HG02938 (cell line): ENCODE results near the gene GPATCH4.
A peak's percentile ranks its signal among the peaks of the same experiment; 100 is the strongest.
"Not testable (repeated sequence)": the region's sequence is repeated elsewhere in the genome, so short reads cannot be mapped to it uniquely, and the experiment has no call there.

ENCODE experiments used
- ATAC-seq: cut with Tn5 transposase; IDR thresholded peaks from one replicate; pipeline ENCODE4 v1.9.1; 2021; ENCODE audit warnings: mild to moderate bottlenecking, moderate library complexity; ENCODE audit not compliant: unreplicated experiment

Gene GPATCH4

DNA sequence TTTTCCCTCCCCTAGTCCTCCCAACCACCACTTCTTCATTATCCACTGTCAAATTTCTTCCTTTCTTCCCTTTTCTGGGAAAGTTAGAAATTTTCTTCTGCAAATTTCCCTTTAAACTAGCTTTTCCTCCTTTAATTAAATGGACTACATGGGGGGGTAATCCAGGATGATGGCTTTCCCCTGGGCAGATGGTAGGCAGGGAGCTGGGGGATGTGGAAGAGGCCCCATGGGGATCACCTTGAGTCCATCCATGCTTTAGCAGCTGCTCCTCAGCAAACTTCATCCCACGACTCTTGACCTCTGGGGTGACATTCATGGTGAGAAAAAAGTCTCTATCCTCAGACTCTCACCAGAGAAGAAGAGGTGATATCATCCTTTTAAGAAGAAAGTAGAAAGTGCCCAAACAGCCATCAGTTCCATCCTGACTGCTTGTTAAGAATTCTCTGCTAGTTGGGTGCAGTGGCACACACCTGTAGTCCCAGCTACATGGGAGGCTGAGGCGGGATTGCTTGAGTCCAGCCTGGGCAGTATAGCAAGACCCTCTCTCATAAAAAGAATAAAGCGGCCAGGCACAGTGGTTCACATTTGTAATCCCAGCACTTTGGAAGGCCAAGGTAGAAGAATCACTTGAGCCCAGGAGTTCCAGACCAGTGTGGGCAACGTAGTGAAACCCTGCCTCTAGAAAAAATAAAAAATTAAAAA lies 2.4 kb downstream of the GPATCH4 start:
- ATAC-seq = no peak

DNA sequence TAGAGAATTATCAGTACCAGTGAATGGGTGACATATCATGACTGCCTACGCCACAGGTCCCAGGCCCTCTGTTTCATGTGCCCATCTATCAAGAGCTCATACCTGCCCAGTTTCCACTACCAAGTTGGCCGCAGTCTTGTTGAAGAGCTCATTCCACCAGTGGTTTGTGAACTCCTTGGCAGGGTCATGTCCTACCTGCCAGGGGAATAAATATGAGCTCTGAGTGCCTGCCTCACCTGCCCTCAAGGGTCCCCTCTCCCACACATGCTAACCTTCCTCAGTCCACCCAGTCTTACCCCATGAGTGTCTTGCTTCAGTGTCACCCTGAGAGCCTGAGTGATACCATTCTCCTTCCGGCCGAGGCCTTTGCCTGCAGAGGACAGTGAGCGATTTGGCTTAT lies 3.2 kb downstream of the GPATCH4 start:
- ATAC-seq = no peak

DNA sequence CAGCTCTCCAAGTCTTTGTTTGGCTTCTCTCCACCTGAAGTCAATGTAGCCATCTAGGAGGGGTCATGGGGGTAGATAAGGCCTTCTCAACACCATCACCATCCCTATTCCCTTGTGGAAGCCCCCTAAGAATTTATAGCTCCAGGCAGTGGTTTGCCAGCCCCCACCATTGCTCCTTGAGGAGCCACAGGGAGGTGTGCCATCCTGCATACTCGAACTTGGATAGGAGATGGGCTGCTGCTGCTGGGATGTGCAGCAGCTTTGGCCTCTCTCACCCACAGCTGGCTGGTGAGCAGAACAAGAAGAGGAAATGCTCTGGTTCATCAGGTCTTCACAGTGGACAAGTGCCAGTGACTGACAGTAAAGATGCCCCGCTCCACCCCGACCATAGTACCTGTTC lies 4.9 kb downstream of the GPATCH4 start:
- ATAC-seq = no peak

DNA sequence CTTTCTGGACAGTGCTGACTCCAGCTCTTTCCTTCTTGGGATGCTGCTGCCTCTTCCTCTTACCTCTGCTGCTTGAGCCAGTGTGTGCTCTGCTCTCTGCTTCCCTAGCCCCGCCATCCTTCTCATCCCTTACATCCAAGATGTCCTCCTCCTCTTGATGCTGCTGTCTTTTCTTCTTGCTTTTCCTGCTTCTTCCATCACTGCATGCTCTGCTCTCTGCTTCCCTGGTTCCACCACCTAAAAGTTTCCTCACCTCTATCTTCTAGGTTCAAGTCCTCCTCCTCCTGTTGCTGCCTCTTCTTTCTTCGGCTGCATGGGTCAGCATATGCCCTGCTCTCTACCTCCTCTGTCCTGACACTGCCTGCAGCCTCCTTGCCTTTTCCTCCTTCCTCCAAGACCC lies 6.3 kb downstream of the GPATCH4 start:
- no peak for ATAC-seq

DNA sequence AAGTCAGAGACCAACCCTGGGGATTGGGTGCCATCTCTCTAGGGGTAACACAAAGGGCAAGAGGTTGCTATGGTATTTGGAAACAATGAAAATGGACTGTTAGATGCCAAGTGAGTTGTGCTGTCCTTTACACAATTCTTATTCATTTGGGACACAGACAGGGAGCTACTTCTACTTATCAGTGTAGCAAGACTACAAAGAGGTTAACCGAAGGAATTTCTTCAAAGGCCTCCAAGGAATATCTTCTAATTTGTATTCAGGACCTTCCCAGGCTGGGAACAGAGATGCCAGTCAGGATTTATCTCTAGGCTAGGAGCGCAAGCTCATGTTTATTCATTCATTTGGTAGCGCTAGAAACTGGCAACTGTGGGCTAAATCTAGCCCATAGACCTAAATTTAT lies 7.1 kb downstream of the GPATCH4 start:
- no peak for ATAC-seq

DNA sequence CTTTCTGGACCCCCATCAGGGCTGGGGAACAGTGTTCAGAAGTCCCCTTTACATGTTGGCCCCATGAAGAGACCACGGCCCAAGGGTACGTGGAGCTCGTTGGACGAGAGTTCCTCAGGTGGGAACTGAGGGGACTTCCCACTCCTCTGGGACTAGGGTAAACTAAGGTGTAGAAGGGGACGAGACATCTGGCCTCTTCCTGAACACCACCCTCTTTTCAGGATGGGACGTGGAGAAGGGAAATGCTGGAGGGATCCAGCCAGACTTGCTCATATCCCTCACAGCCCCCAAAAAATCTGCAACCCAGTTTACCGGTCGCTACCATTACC lies 7.7 kb downstream of the GPATCH4 start:
- no peak for ATAC-seq

DNA sequence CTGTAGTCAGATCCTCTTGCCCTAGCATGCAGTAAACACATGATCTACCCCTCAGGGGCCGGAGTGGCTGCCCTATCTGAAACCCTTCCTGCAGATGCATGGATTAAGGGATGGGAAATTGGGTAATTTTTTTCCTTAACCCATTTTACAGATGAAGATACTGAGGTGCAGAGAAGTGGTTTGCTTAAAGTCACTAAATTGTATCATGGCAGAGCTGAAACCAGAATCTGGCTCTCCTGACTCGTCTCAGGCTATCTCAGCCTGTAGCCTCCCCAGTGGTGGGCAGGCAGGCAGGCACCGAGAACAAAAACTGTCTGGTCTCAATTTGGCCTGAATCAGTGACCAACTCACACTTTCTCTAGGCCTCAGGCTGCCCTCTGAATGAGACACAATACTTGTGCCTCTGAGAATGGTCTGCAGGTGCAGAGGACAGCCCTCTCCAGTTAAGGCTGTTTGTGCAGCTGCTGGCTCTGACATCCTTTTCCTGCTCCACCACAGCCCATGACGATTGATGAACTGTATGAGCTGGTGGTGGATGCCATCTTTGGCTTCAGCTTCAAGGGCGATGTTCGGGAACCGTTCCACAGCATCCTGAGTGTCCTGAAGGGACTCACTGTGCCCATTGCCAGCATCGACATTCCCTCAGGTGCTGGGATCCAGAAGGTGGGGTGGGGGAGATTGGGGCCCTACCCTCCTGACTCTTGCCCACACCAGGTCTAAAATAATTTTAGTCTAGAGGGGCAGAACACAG lies 8.2 kb downstream of the GPATCH4 start:
- ATAC-seq = no peak

DNA sequence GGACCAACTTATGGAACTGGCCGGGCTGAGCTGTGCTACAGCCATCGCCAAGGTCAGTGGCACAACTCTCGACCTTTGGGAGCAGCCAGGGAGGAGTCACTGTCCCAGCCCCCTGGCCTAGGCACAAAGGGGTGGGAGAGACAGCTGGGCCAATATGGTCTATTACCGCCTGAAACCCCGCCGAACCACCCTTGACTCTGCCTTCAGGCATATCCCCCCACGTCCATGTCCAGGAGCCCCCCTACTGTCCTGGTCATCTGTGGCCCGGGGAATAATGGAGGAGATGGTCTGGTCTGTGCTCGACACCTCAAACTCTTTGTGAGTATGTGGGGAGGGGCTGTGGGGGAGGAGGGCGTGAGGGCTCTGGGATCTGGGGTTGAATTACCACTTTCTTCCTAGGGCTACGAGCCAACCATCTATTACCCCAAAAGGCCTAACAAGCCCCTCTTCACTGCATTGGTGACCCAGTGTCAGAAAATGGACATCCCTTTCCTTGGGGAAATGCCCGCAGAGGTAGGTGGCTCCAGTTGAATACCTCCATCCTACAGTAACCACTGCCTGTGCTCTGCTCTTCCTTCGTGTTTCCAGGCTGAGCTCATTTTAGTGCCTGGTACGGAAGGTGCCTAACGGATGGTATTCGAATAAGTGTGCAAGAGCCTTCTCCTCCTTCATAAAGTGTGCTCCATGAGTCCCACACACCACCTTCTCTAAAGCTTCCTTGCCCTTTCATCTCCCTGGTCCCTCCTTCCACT lies 8.9 kb downstream of the GPATCH4 start:
- no peak for ATAC-seq

DNA sequence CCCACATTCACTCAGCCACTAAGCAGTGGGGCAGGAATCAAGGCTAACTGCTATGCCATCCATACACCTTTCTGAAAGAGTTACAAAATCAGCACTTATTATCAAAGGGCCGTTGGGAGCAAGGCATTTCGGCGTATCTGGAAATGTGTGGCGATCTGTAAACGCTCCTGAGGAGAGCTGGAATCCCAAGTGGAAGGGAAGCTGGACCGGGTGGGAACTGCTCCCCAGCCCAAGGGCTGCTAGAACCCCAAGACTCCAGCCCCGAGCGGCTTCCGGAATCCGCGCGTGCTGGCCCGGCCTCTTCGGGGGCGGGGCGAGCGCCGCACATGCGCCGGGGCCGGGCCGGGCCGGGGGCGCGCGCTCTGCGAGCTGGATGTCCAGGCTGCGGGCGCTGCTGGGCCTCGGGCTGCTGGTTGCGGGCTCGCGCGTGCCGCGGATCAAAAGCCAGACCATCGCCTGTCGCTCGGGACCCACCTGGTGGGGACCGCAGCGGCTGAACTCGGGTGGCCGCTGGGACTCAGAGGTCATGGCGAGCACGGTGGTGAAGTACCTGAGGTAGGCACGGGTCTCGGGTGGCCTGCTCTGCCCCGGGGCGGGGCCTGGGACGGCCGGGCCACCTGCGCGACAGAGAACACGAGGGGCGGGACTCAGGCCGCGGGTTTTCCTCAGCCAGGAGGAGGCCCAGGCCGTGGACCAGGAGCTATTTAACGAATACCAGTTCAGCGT lies 9.7 kb downstream of the GPATCH4 start, which contains the start of gene NAXE:
Gene NAXE (plus strand): TSS at position 345 of the 726 bp plus-strand sequence. CDS start 29 bp downstream, at position 374.
- ATAC-seq = peak; percentile 73

DNA sequence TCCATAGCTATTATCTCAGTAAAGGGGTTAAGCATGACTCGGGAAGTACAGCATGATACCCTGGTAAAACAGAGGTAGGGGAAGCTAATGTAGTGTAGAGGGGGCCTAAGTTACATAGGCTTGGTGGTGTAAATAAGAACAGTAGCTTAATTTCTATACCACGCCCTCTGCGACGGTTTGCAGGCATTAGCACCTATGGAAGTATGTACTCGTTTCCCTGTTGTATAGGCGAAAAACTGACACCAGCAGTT lies 10.2 kb downstream of the GPATCH4 start:
- ATAC-seq = no peak

DNA sequence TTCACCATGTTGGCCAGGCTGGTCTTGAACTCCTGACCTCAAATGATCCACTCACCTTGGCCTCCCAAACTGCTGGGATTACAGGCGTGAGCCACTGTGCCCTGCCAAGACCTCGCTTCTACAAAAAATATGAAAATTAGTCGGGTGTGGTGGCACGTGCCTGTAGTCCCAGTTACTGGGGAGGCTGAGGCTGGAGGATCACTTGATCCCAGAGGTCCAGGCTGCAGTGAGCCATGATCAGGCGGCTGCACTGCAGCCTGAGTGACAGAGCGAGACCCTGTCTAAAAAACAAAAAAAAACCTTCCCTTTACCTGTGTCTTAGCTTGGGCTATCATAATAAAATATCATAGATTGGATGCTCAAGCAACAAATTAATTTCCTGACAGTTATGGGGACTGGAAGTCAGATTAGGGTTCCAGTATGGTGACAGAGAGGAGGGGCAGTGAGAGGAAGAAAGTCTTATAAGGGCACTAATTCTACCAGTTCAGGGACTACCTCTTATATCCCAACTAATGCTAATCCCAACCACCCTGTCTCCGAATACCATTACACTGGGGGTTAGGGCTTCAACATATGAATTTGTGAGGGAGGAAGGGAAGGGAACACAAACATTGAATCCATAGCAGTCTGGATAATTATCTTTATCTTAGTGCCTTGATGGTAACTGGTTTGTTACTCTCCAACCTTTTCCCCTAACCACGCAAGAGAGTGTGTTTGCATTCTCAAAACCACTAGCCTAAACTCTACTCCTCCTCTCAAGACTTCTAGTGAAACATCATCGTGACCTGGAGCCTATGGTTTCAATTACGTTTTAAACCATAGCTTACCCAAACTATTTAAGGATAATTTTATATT lies 10.7 kb downstream of the GPATCH4 start:
- ATAC-seq = no peak

DNA sequence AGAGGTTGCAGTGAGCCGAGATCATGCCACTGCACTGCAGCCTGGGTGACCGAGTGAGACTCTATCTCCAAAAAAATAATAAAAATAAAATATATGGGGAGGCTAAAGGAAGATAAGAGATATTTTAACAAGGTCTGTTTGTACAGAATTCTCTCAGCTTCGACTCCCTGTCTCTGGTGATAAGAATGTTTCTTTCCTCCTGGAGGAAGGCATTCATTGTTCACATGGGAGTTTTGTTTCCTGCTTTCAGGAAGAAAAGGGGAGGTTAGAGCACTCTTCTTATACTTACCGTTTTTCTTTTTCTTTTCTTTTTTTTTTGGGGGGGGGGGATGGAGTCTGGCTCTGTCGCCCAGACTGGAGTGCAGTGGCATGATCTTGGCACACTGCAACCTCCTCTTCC lies 11.7 kb downstream of the GPATCH4 start:
- no peak for ATAC-seq

DNA sequence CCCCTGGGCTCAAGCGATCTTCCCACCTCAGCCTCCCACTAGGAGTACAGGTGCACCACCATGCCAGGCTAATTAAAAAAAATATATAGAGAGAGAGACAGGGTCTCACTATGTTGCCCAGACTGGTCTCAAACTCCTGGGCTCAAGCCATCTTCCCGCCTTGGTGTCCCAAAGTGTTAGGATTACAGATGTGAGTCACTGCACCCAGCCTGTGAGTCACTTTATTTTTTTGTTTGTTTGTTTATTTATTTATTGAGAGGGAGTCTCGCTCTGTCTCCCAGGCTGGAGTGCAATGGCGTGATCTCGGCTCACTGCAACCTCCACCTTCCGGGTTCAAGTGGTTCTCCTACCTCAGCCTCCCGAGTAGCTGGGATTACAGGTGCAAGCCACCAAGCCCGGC lies 13.4 kb downstream of the GPATCH4 start:
- not testable (repeated sequence) for ATAC-seq

DNA sequence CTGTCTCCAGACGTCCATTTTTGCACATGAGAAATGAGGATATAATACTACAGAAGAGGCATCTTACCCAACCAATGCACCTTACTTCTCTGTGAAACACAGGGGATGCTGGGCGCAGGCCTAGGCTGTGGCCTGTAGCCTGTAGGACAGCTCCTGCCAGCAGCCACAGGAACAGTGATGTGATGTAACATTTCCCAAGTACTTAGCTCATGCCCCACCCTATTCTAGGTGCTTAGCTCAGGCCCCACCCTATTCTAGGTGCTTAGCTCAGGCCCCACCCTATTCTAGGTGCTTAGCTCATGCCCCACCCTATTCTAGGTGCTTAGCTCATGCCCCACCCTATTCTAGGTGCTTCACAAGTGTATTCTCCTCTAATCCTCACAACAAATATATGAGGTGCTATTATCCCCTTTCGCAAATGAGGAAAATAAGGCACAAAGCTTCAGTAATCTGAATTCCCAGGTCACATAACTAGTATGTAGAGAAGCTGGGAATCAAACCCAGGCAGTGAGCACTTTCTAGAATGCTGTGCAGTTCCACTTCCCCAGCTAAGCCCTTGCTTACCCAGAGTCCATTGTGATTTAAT lies 14.3 kb downstream of the GPATCH4 start:
- no peak for ATAC-seq

DNA sequence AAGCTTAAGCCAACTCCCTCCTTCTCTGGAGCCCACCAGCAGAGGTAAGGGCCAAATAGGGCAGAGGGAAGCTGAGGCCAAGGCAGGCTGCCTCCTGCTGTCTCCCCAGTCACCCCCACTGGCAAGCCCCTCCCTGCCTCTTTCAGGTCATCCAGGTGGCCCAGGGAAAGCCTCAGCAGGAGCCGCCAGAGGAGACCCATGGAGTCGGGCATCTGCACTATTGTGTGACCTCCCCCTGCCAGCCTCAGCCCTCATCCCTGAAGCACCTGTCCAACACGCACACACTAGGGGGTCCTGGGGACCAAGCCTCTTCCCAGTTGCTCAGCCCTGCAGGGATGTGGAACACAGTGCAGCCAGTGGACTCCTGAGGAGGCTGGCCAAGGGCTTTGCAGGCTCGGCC lies 15.0 kb downstream of the GPATCH4 start:
- no peak for ATAC-seq

DNA sequence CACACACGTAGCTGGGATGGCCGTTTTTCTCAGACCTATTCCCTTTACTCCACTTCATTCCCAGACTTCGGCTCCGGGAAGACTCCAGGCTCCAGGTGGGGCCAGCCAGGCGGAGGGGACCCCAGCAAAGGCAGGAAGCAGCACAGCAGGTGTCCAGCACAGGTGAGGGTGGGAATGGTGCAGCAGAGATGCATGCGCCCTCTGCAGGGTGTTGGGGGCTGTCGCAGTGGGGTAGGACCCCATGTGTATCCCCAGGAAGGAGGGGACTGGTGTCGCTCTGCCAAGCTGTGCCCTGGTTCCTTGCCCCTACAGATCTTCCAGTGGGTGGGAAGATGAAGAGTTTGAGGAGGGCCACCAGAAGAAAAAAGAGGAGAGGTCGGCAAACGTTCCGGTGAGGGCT lies 16.5 kb downstream of the GPATCH4 start:
- ATAC-seq = no peak

DNA sequence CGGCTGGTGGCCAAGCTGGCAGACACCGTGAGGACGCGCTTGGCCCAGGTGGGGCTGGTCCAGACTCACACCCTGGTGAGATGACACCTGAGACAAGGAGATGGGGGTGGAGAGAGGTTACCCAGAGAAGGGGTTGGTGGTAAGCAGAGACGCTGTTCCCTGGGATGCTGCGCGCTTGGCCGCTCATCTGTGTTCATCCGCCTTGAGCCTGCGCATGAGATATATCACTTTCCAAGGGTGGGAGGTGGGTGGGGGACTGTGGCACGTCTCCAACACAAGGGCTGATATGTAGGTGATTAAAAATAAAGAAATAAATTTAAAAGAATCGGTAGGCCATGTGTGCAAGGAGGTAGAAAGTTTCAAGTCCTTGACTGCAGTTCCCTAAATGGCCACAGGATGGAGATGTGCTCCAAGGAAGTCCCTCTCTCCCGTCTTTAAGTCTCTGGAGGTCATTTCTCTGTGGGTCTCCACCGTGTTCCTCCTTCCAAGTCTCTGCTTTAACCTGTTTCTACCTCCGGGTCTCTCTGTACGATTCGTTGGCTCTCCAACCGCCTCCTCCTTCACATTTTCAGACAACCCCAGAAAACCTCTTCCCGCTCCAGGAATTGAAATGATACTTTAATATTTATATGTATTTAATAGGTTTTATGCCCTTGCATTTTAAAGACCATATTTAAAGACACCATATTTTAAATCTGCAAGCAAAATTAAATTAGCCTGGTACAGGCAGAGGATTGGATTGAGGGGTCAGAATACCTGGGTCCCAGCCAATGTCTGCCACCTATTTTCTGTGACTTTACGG lies 17.3 kb downstream of the GPATCH4 start:
- no peak for ATAC-seq

DNA sequence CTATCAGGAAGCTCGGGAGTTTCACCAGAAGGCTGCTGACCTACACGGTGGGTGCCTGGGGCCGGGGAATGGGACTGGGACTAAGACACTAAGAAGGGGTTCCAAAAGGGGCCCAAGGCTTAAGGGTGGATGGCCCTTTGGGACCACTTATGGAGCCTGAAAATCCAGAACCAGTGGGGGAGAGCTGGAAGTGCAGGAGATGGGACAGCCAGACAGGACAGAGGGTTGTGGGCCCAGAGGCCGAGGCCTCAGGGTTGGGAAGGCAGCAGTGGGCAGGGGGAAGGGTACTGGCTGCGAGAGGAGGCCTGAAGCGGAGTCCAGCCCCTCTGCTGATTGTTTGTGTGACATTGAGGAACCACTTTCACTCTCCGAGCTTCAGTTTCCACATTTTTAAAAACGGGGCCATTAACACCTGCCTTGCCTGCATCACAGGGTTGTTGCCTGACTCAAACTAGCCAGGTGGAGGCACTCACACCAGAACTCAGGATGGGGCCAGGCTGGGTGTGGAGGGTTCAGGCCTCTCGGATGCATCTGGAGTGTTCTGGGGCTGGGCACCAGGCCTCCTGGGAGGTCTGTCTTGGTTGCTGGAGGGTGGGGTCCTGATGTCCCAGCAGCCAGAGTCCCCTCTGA lies 18.8 kb downstream of the GPATCH4 start:
- no peak for ATAC-seq
